ENCODE measurements around the gene PNMA6A.

GRCh38 chrX:153057281-153057680 is 15.0 kb upstream of the PNMA6A start:
- TF ChIP-seq CTCF (IDR thresholded peaks at IDR 0.05) (no peak), ZFX (IDR thresholded peaks at IDR 0.05; ENCODE audit: borderline replicate concordance) (no peak)
